IMR-90 (cell line): Measurements from ENCODE around the gene WNK1. TPM values are rescaled to one million over a fixed set of nuclear protein-coding genes. Genes with fewer than 3 reads are reported as not detected.

Source experiments
- ATAC-seq: fragments of 200-7000 bp; cut with Tn5 transposase; 2 replicates; pipeline ENCODE4 v1.9.1; 2020; ENCODE audit warnings: low read depth, mild to moderate bottlenecking, moderate library complexity
- BruUV-seq: library from RNA; stranded (reverse); fragments of 400-500 nt; replicated peaks from 2 replicates; lab custom pipeline; 2021; lab: Mats Ljungman, UMichigan
- CTCF ChIA-PET: fragments of 300-600 bp; formaldehyde crosslinking; extraction: SDS; loops from one replicate; lab custom pipeline; 2021; ENCODE audit warnings: antibody characterized with exemption; lab: Yijun Ruan, JAX
- POLR2A ChIA-PET: fragments of 300-600 bp; sonication (Branson Sonifier 250); formaldehyde crosslinking; loops from one replicate; lab custom pipeline; 2022; ENCODE audit warnings: antibody characterized with exemption; ENCODE audit not compliant: unreplicated experiment; lab: Charles Lee
- DNase-seq: peaks from one replicate; pipeline ENCODE4 v3.0.0; 2013
- H2AFZ ChIP-seq: replicated peaks from 2 replicates; pipeline ENCODE3; 2013; ENCODE audit warnings: low read length, mild to moderate bottlenecking; ENCODE audit not compliant: poor library complexity
- H2AK5ac ChIP-seq: 2 replicates; pipeline ENCODE4 v1.6.1; 2013; ENCODE audit warnings: low read depth, low read length, inconsistent platforms
- H2AK9ac ChIP-seq: replicated peaks from 2 replicates; pipeline ENCODE3; 2013; ENCODE audit warnings: mild to moderate bottlenecking, low read depth, low read length, moderate library complexity; ENCODE audit not compliant: poor library complexity
- H2BK120ac ChIP-seq: 2 replicates; pipeline ENCODE4 v1.6.1; 2013; ENCODE audit warnings: low read depth, low read length, inconsistent platforms
- H2BK15ac ChIP-seq: 3 replicates; pipeline ENCODE4 v1.6.1; 2013; ENCODE audit warnings: low read depth, low read length, inconsistent platforms
- H2BK20ac ChIP-seq: 2 replicates; pipeline ENCODE4 v1.6.1; 2013; ENCODE audit warnings: low read depth, mild to moderate bottlenecking, inconsistent platforms, low read length, moderate library complexity
- H2BK5ac ChIP-seq: 2 replicates; pipeline ENCODE4 v1.6.1; 2013; ENCODE audit warnings: mild to moderate bottlenecking, low read depth, low read length, inconsistent platforms; ENCODE audit not compliant: poor library complexity, severe bottlenecking
- H3K14ac ChIP-seq: replicated peaks from 2 replicates; pipeline ENCODE4 v1.6.1; 2013; ENCODE audit warnings: low read depth, low read length, inconsistent platforms
- H3K18ac ChIP-seq: 2 replicates; pipeline ENCODE4 v1.6.1; 2013; ENCODE audit warnings: low read depth, low read length, control low read depth
- H3K23ac ChIP-seq: 2 replicates; pipeline ENCODE4 v1.6.1; 2013; ENCODE audit warnings: low read depth, low read length, inconsistent platforms
- H3K27ac ChIP-seq: 2 replicates; pipeline ENCODE4 v1.5.1; 2013; ENCODE audit warnings: mild to moderate bottlenecking, control low read depth, low read length; ENCODE audit not compliant: insufficient read depth
- H3K27me3 ChIP-seq: 2 replicates; pipeline ENCODE4 v1.6.1; 2013; ENCODE audit warnings: low read length; ENCODE audit not compliant: control insufficient read depth, insufficient read depth
- H3K36me3 ChIP-seq: 2 replicates; pipeline ENCODE4 v1.6.1; 2013; ENCODE audit warnings: low read length, mixed read lengths; ENCODE audit not compliant: control insufficient read depth, insufficient read depth
- H3K4ac ChIP-seq: 2 replicates; pipeline ENCODE4 v1.6.1; 2013; ENCODE audit warnings: low read depth, low read length, inconsistent platforms
- H3K4me1 ChIP-seq: 2 replicates; pipeline ENCODE4 v1.6.1; 2013; ENCODE audit warnings: low read length, mixed read lengths; ENCODE audit not compliant: control insufficient read depth, insufficient read depth
- H3K4me2 ChIP-seq: 2 replicates; pipeline ENCODE4 v1.6.1; 2013; ENCODE audit warnings: low read depth, mild to moderate bottlenecking, control low read depth, low read length, moderate library complexity
- H3K4me3 ChIP-seq: 2 replicates; pipeline ENCODE4 v1.5.1; 2013; ENCODE audit warnings: low read depth, mild to moderate bottlenecking, control low read depth, low read length, moderate library complexity; ENCODE audit not compliant: insufficient read depth
- H3K56ac ChIP-seq: 2 replicates; pipeline ENCODE4 v1.6.1; 2013; ENCODE audit warnings: low read length, inconsistent platforms; ENCODE audit not compliant: insufficient read depth; ENCODE audit errors: extremely low read depth
- H3K79me1 ChIP-seq, 2 experiments: 2 replicates each; pipeline ENCODE4 v1.6.1; 2013; ENCODE audit warnings: low read length in 2 of 2, inconsistent platforms in 1 of 2, low read depth in 1 of 2
- H3K9ac ChIP-seq: 2 replicates; pipeline ENCODE4 v1.6.1; 2013; ENCODE audit warnings: low read depth, low read length, control low read depth
- H3K9me1 ChIP-seq: 2 replicates; pipeline ENCODE4 v1.6.1; 2013; ENCODE audit warnings: low read length, inconsistent platforms; ENCODE audit not compliant: insufficient read depth
- H3K9me3 ChIP-seq: 2 replicates; pipeline ENCODE4 v1.6.1; 2013; ENCODE audit warnings: low read length; ENCODE audit not compliant: control insufficient read depth, insufficient read depth
- H4K20me1 ChIP-seq: 2 replicates; pipeline ENCODE4 v1.6.1; 2013; ENCODE audit warnings: low read length, inconsistent platforms; ENCODE audit not compliant: insufficient read depth
- H4K5ac ChIP-seq: 2 replicates; pipeline ENCODE4 v1.6.1; 2013; ENCODE audit warnings: mild to moderate bottlenecking, low read depth, low read length, control low read depth
- H4K8ac ChIP-seq, 2 experiments: 2 replicates each; pipeline ENCODE4 v1.6.1; 2013; ENCODE audit warnings: low read depth in 2 of 2, low read length in 2 of 2, control low read depth in 1 of 2, inconsistent platforms in 1 of 2
- H4K91ac ChIP-seq: 2 replicates; pipeline ENCODE4 v1.6.1; 2013; ENCODE audit warnings: low read depth, low read length, inconsistent platforms; ENCODE audit not compliant: insufficient read depth
- CEBPB ChIP-seq: IDR thresholded peaks from 2 replicates; pipeline ENCODE4 v1.6.1; 2012; ENCODE audit warnings: low read depth, low read length, improper control_type of control experiment
- FOS ChIP-seq: fragments of 150-350 bp; IDR thresholded peaks from 2 replicates; pipeline ENCODE4 v1.6.1; 2016; ENCODE audit warnings: low read depth, low read length
- NFE2L2 ChIP-seq: fragments of 150-350 bp; IDR thresholded peaks from 2 replicates; pipeline ENCODE4 v1.6.1; 2016; ENCODE audit warnings: low read depth, mild to moderate bottlenecking, low read length
- POLR2A ChIP-seq: IDR thresholded peaks from 2 replicates; pipeline ENCODE4 v1.6.1; 2012; ENCODE audit warnings: mild to moderate bottlenecking, low read depth, low read length
- RFX5 ChIP-seq: IDR thresholded peaks from 2 replicates; pipeline ENCODE4 v1.8.0; 2012; ENCODE audit warnings: low read depth, mild to moderate bottlenecking, low read length, moderate library complexity
- whole genome bisulfite sequencing, 2 experiments: methylation state at CpG; one replicate each; pipeline versions ENCODE4 v1.1.5 to v1.1.7; 2013; ENCODE audit warnings: missing lambda C conversion rate in 2 of 2; ENCODE audit not compliant: insufficient read length in 1 of 2; ENCODE audit errors: extremely low coverage in 2 of 2; 5-methylcytosine and 5-hydroxymethylcytosine counted together
- dilution Hi-C: fragments of 300-500 bp; cut with HindIII; formaldehyde crosslinking; loops from one replicate; pipeline ENCODE4 v1.14.3; 2018; ENCODE audit warnings: low sequenced_read_pairs; ENCODE audit not compliant: unreplicated experiment
- in situ Hi-C: fragments of 300-500 bp; cut with MboI; formaldehyde crosslinking; loops from 3 replicates; pipeline ENCODE4 v1.14.3; 2019; ENCODE audit warnings: low sequenced_read_pairs, inconsistent platforms, mixed read lengths
- intact Hi-C: fragments of 100-400 bp; cut with micrococcal nuclease; formaldehyde crosslinking; loops from 2 replicates; pipeline ENCODE4 v1.10.0; 2022
- polyA plus RNA-seq, 3 experiments: library from polyadenylated mRNA; depleted of rRNA; stranded (reverse); fragments of >200 nt; gene quantifications; 2 replicates each; pipeline ENCODE4 v1.2.3, GENCODE V29; 2012; ENCODE audit warnings: low replicate concordance in 1 of 3
- total RNA-seq: library from RNA; depleted of rRNA; stranded (reverse); fragments of >200 nt; gene quantifications from 2 replicates; pipeline ENCODE4 v1.2.3, GENCODE V29; 2012

The WNK1 gene
- total and polyA plus RNA-seq, 2 of the 4 experiments (the other 2 are of a cell fraction), result 36.9 to 42.8 TPM

DNA sequence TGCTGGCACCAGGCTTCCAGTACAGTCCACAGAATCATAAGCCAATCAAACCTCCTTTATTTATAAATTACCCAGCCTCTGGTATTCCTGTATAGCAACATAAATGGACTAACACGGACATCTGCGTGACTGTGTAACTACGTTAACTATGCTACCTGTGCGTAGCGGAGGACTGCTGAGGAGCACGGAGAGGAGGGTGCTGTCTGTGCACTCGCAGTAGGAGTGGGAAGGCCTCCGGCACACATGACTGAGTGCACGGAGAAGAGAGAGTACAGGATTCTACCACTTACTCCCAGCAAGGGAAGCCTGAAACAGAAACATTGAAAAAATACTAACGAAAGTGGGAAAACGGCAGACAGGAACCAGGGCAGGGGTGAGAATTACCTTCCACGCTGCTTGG, 174.3 kb downstream of the WNK1 start:
- in situ Hi-C loops, result no loop called here
- Histone ChIP-seq H3K27ac (no peak overlapping the region), H4K5ac (no peak overlapping the region), H3K4me1 (no peaks in the 10 kb centered on the region), H2AK9ac (no peak overlapping the region), H2BK15ac (no peak overlapping the region), H3K9me3 (no peaks in the 10 kb centered on the region), H3K4ac (no peak overlapping the region), H4K20me1 (no peaks in the 10 kb centered on the region), H3K18ac (no peak overlapping the region), H3K27me3 (no peaks in the 10 kb centered on the region), H3K9ac (no peak overlapping the region), H4K8ac (no peak overlapping the region), H3K36me3 (peaks cover 46% of the 10 kb centered on the region), H3K56ac (no peak overlapping the region), H3K23ac (no peak overlapping the region), H2BK120ac (no peak overlapping the region), H3K4me3 (no peak overlapping the region), H2AFZ (no peak overlapping the region), H2AK5ac (no peak overlapping the region), H3K4me2 (no peak overlapping the region), H4K91ac (no peak overlapping the region), H2BK20ac (no peak overlapping the region), H3K14ac (no peak overlapping the region), H3K79me1 (peaks cover 1 to 4% of the 10 kb centered on the region in 2 experiments; a peak in 1 of 4 replicates), H3K9me1 (peaks cover 5% of the 10 kb centered on the region; the same call in 1 of the 2 replicates), H2BK5ac (no peak overlapping the region)
- CTCF ChIA-PET, result no interaction called here
- ATAC-seq (no peak), DNase-seq (no peak)
- BruUV-seq, result no TSS peak
- dilution Hi-C loops, result no loop called here
- WGBS, 2 experiments, result 100% methylated on average over 2 of the region's 12 CpGs; no CpG with 5 or more reads in 1 of the 2 experiments
- POLR2A ChIA-PET, result no interaction called here
- intact Hi-C loops, result no loop called here
- TF ChIP-seq POLR2A (no peak), CEBPB (no peak), FOS (no peak), RFX5 (no peak), NFE2L2 (no peak)
